ENCODE results near the gene ASB15.

ASB15 gene

GRCh38 chr7:123622660-123623386, 21.2 kb downstream of the ASB15 start:
- WGBS (ENCODE audit: insufficient coverage), result 90% methylated on average over 4 of the region's 6 CpGs
- no peak overlapping the region for H3K27ac ChIP-seq (ENCODE audit: insufficient read depth in 1 of 2, low read depth in 1 of 2, low read length in 2 of 2, poor library complexity in 1 of 2, severe bottlenecking in 2 of 2)
- no peak for DNase-seq
- no peaks in the 10 kb centered on the region for H3K4me1 ChIP-seq (ENCODE audit: control extremely low read depth in 1 of 4, control insufficient read depth in 4 of 4, insufficient read depth in 4 of 4, low read length in 3 of 4)
- no peak overlapping the region for H3K4me3 ChIP-seq (ENCODE audit: control insufficient read depth in 1 of 7, extremely low read depth in 1 of 7, insufficient read depth in 4 of 7, low read depth in 2 of 7, low read length in 6 of 7)
- H3K27me3 ChIP-seq (replicated peaks in 2 of 5; ENCODE audit: control insufficient read depth in 4 of 5, insufficient read depth in 5 of 5, low read length in 4 of 5), result no peaks in the 10 kb centered on the region
- CTCF ChIA-PET, result interaction anchor here (1.1 kb wide), 1 partner anchor 12 kb away, joined by 4 read pairs; no protein-coding TSS in a partner anchor
- H3K9me3 ChIP-seq (ENCODE audit: control extremely low read depth in 1 of 5, control insufficient read depth in 4 of 5, insufficient read depth in 2 of 5, low read depth in 1 of 5, low read length in 4 of 5), result no peaks in the 10 kb centered on the region
- H3K36me3 ChIP-seq (ENCODE audit: control insufficient read depth in 4 of 4, insufficient read depth in 4 of 4, low read length in 3 of 4), result no peaks in the 10 kb centered on the region
- POLR2A ChIA-PET, result no interaction called here

- ChIA-PET CTCF (interaction anchor here (0.9 to 1.7 kb wide), 6 partner anchors 13 to 247 kb away, joined by 3 to 5 read pairs (median 3); no protein-coding TSS in a partner anchor), POLR2A (no interaction called here)
- Histone ChIP-seq H3K9me3 (ENCODE audit: control extremely low read depth in 1 of 5, control insufficient read depth in 4 of 5, insufficient read depth in 2 of 5, low read depth in 1 of 5, low read length in 4 of 5) (no peaks in the 10 kb centered on the region), H3K4me1 (ENCODE audit: control extremely low read depth in 1 of 4, control insufficient read depth in 4 of 4, insufficient read depth in 4 of 4, low read length in 3 of 4) (no peaks in the 10 kb centered on the region), H3K27ac (ENCODE audit: insufficient read depth in 1 of 2, low read depth in 1 of 2, low read length in 2 of 2, poor library complexity in 1 of 2, severe bottlenecking in 2 of 2) (no peak overlapping the region), H3K27me3 (replicated peaks in 2 of 5; ENCODE audit: control insufficient read depth in 4 of 5, insufficient read depth in 5 of 5, low read length in 4 of 5) (no peaks in the 10 kb centered on the region), H3K4me3 (ENCODE audit: control insufficient read depth in 1 of 7, extremely low read depth in 1 of 7, insufficient read depth in 4 of 7, low read depth in 2 of 7, low read length in 6 of 7) (no peak overlapping the region), H3K36me3 (ENCODE audit: control insufficient read depth in 4 of 4, insufficient read depth in 4 of 4, low read length in 3 of 4) (no peaks in the 10 kb centered on the region)
- peak; percentile 20 to 62 (median 43) for DNase-seq
- whole genome bisulfite sequencing (ENCODE audit: insufficient coverage), result 71% methylated on average over 12 of the region's 12 CpGs
Observed at GRCh38 chr7:123624527-123625183, 23.0 kb downstream of the ASB15 start.

- ChIA-PET POLR2A (no interaction called here), CTCF (interaction anchor here (0.9 to 1.7 kb wide), 2 partner anchors 239 to 247 kb away, joined by 3 to 5 read pairs; no protein-coding TSS in a partner anchor)
- no peaks in the 10 kb centered on the region for H3K4me1 ChIP-seq (ENCODE audit: control extremely low read depth in 1 of 4, control insufficient read depth in 4 of 4, insufficient read depth in 4 of 4, low read length in 3 of 4)
- no peak overlapping the region for H3K27ac ChIP-seq (ENCODE audit: insufficient read depth in 1 of 2, low read depth in 1 of 2, low read length in 2 of 2, poor library complexity in 1 of 2, severe bottlenecking in 2 of 2)
- 71% methylated on average over 2 of the region's 2 CpGs for WGBS (ENCODE audit: insufficient coverage)
- H3K4me3 ChIP-seq (ENCODE audit: control insufficient read depth in 1 of 7, extremely low read depth in 1 of 7, insufficient read depth in 4 of 7, low read depth in 2 of 7, low read length in 6 of 7), result no peak overlapping the region
- no peaks in the 10 kb centered on the region for H3K36me3 ChIP-seq (ENCODE audit: control insufficient read depth in 4 of 4, insufficient read depth in 4 of 4, low read length in 3 of 4)
- no peak for DNase-seq
- no peaks in the 10 kb centered on the region for H3K9me3 ChIP-seq (ENCODE audit: control extremely low read depth in 1 of 5, control insufficient read depth in 4 of 5, insufficient read depth in 2 of 5, low read depth in 1 of 5, low read length in 4 of 5)
- no peaks in the 10 kb centered on the region for H3K27me3 ChIP-seq (replicated peaks in 2 of 5; ENCODE audit: control insufficient read depth in 4 of 5, insufficient read depth in 5 of 5, low read length in 4 of 5)
Observed at GRCh38 chr7:123625254-123625653, 23.6 kb downstream of the ASB15 start.

GRCh38 chr7:123627851-123628250, 26.2 kb downstream of the ASB15 start:
- Histone ChIP-seq H3K4me3 (ENCODE audit: control insufficient read depth in 1 of 7, extremely low read depth in 1 of 7, insufficient read depth in 4 of 7, low read depth in 2 of 7, low read length in 6 of 7) (no peak overlapping the region), H3K36me3 (ENCODE audit: control insufficient read depth in 4 of 4, insufficient read depth in 4 of 4, low read length in 3 of 4) (no peaks in the 10 kb centered on the region), H3K27me3 (replicated peaks in 2 of 5; ENCODE audit: control insufficient read depth in 4 of 5, insufficient read depth in 5 of 5, low read length in 4 of 5) (no peaks in the 10 kb centered on the region), H3K4me1 (ENCODE audit: control extremely low read depth in 1 of 4, control insufficient read depth in 4 of 4, insufficient read depth in 4 of 4, low read length in 3 of 4) (no peaks in the 10 kb centered on the region), H3K9me3 (ENCODE audit: control extremely low read depth in 1 of 5, control insufficient read depth in 4 of 5, insufficient read depth in 2 of 5, low read depth in 1 of 5, low read length in 4 of 5) (no peaks in the 10 kb centered on the region), H3K27ac (ENCODE audit: insufficient read depth in 1 of 2, low read depth in 1 of 2, low read length in 2 of 2, poor library complexity in 1 of 2, severe bottlenecking in 2 of 2) (no peak overlapping the region)
- no peak for DNase-seq
- POLR2A ChIA-PET, result no interaction called here
- CTCF ChIA-PET, result no interaction called here
- no CpG with 5 or more reads among the region's 2 CpGs for WGBS (ENCODE audit: insufficient coverage)

GRCh38 chr7:123628829-123629228, 27.2 kb downstream of the ASB15 start:
- 96% methylated on average over 5 of the region's 5 CpGs for WGBS (ENCODE audit: insufficient coverage)
- ChIA-PET POLR2A (no interaction called here), CTCF (no interaction called here)
- Histone ChIP-seq H3K9me3 (ENCODE audit: control extremely low read depth in 1 of 5, control insufficient read depth in 4 of 5, insufficient read depth in 2 of 5, low read depth in 1 of 5, low read length in 4 of 5) (no peaks in the 10 kb centered on the region), H3K27me3 (replicated peaks in 2 of 5; ENCODE audit: control insufficient read depth in 4 of 5, insufficient read depth in 5 of 5, low read length in 4 of 5) (no peaks in the 10 kb centered on the region), H3K27ac (ENCODE audit: insufficient read depth in 1 of 2, low read depth in 1 of 2, low read length in 2 of 2, poor library complexity in 1 of 2, severe bottlenecking in 2 of 2) (no peak overlapping the region), H3K4me3 (ENCODE audit: control insufficient read depth in 1 of 7, extremely low read depth in 1 of 7, insufficient read depth in 4 of 7, low read depth in 2 of 7, low read length in 6 of 7) (no peak overlapping the region), H3K36me3 (ENCODE audit: control insufficient read depth in 4 of 4, insufficient read depth in 4 of 4, low read length in 3 of 4) (no peaks in the 10 kb centered on the region), H3K4me1 (ENCODE audit: control extremely low read depth in 1 of 4, control insufficient read depth in 4 of 4, insufficient read depth in 4 of 4, low read length in 3 of 4) (no peaks in the 10 kb centered on the region)
- no peak for DNase-seq

- CTCF ChIA-PET, result no interaction called here
- Histone ChIP-seq H3K27me3 (replicated peaks in 2 of 5; ENCODE audit: control insufficient read depth in 4 of 5, insufficient read depth in 5 of 5, low read length in 4 of 5) (no peaks in the 10 kb centered on the region), H3K9me3 (ENCODE audit: control extremely low read depth in 1 of 5, control insufficient read depth in 4 of 5, insufficient read depth in 2 of 5, low read depth in 1 of 5, low read length in 4 of 5) (no peaks in the 10 kb centered on the region), H3K4me3 (ENCODE audit: control insufficient read depth in 1 of 7, extremely low read depth in 1 of 7, insufficient read depth in 4 of 7, low read depth in 2 of 7, low read length in 6 of 7) (no peak overlapping the region), H3K36me3 (ENCODE audit: control insufficient read depth in 4 of 4, insufficient read depth in 4 of 4, low read length in 3 of 4) (no peaks in the 10 kb centered on the region), H3K4me1 (ENCODE audit: control extremely low read depth in 1 of 4, control insufficient read depth in 4 of 4, insufficient read depth in 4 of 4, low read length in 3 of 4) (no peaks in the 10 kb centered on the region), H3K27ac (ENCODE audit: insufficient read depth in 1 of 2, low read depth in 1 of 2, low read length in 2 of 2, poor library complexity in 1 of 2, severe bottlenecking in 2 of 2) (no peak overlapping the region)
- POLR2A ChIA-PET, result no interaction called here
- WGBS (ENCODE audit: insufficient coverage), result no CpG with 5 or more reads among the region's 1 CpG
- DNase-seq, result no peak
Observed at GRCh38 chr7:123629281-123629680, 27.7 kb downstream of the ASB15 start.

GRCh38 chr7:123632808-123633207, 31.2 kb downstream of the ASB15 start:
- Histone ChIP-seq H3K4me3 (ENCODE audit: control insufficient read depth in 1 of 7, extremely low read depth in 1 of 7, insufficient read depth in 4 of 7, low read depth in 2 of 7, low read length in 6 of 7) (no peak overlapping the region), H3K4me1 (ENCODE audit: control extremely low read depth in 1 of 4, control insufficient read depth in 4 of 4, insufficient read depth in 4 of 4, low read length in 3 of 4) (no peaks in the 10 kb centered on the region), H3K36me3 (ENCODE audit: control insufficient read depth in 4 of 4, insufficient read depth in 4 of 4, low read length in 3 of 4) (no peaks in the 10 kb centered on the region), H3K27ac (ENCODE audit: insufficient read depth in 1 of 2, low read depth in 1 of 2, low read length in 2 of 2, poor library complexity in 1 of 2, severe bottlenecking in 2 of 2) (no peak overlapping the region), H3K27me3 (replicated peaks in 2 of 5; ENCODE audit: control insufficient read depth in 4 of 5, insufficient read depth in 5 of 5, low read length in 4 of 5) (peaks cover 0 to 5% (median 2%) of the 10 kb centered on the region in 5 experiments), H3K9me3 (ENCODE audit: control extremely low read depth in 1 of 5, control insufficient read depth in 4 of 5, insufficient read depth in 2 of 5, low read depth in 1 of 5, low read length in 4 of 5) (no peaks in the 10 kb centered on the region)
- 88% methylated on average over 1 of the region's 2 CpGs for WGBS (ENCODE audit: insufficient coverage)
- ChIA-PET CTCF (interaction anchor here (0.6 kb wide), 1 partner anchor 393 kb away, joined by 3 read pairs; no protein-coding TSS in a partner anchor), POLR2A (no interaction called here)
- DNase-seq, result no peak
